WERI-Rb-1 (cell line): ENCODE results near the gene CAMTA1.

Source experiments
- DNase-seq: peaks from one replicate; pipeline ENCODE4 v3.0.0-alpha.2; 2020
- H3K27ac ChIP-seq: fragments of 250-450 bp; sonication (Bioruptor Pico); 2 replicates; pipeline ENCODE4 v1.5.1; 2020; ENCODE audit warnings: mild to moderate bottlenecking, moderate library complexity
- H3K27me3 ChIP-seq: fragments of 250-450 bp; sonication (Bioruptor Pico); 2 replicates; pipeline ENCODE4 v1.5.1; 2021; ENCODE audit warnings: mild to moderate bottlenecking, low read depth, moderate library complexity; ENCODE audit not compliant: insufficient read depth, severe bottlenecking
- H3K36me3 ChIP-seq: fragments of 250-450 bp; sonication (Bioruptor Pico); 2 replicates; pipeline ENCODE4 v1.5.1; 2020; ENCODE audit warnings: mild to moderate bottlenecking, moderate library complexity
- H3K4me3 ChIP-seq: 2 replicates; pipeline ENCODE4 v1.5.1; 2011; ENCODE audit warnings: low read depth, mild to moderate bottlenecking, control low read depth, low read length
- H3K9me3 ChIP-seq: fragments of 250-450 bp; sonication (Bioruptor Pico); 2 replicates; pipeline ENCODE4 v1.5.1; 2021; ENCODE audit warnings: mild to moderate bottlenecking, moderate library complexity; ENCODE audit not compliant: severe bottlenecking
- CTCF ChIP-seq: IDR thresholded peaks from 2 replicates; pipeline ENCODE4 v1.5.1; 2011; ENCODE audit warnings: low read depth, mild to moderate bottlenecking, control low read depth, inconsistent platforms, low read length

CAMTA1 gene

GRCh38 chr1:7422081-7422480 lies 636.8 kb downstream of the CAMTA1 start:
- no peak for TF ChIP-seq CTCF
- Histone ChIP-seq H3K4me3 (no peak overlapping the region), H3K36me3 (no peaks in the 10 kb centered on the region), H3K27me3 (no peaks in the 10 kb centered on the region), H3K9me3 (no peaks in the 10 kb centered on the region), H3K27ac (no peak overlapping the region)
- no peak for DNase-seq

GRCh38 chr1:7422561-7422960 lies 637.3 kb downstream of the CAMTA1 start:
- no peaks in the 10 kb centered on the region for H3K9me3 ChIP-seq
- TF ChIP-seq CTCF: no peak
- H3K36me3 ChIP-seq: no peaks in the 10 kb centered on the region
- DNase-seq: peak; percentile 4
- no peaks in the 10 kb centered on the region for H3K27me3 ChIP-seq
- no peak overlapping the region for H3K27ac ChIP-seq
- H3K4me3 ChIP-seq: no peak overlapping the region

- TF ChIP-seq CTCF: no peak
- no peak overlapping the region for H3K27ac ChIP-seq
Observed at GRCh38 chr1:7422966-7423365, 637.7 kb downstream of the CAMTA1 start.

GRCh38 chr1:7424352-7424890 lies 639.2 kb downstream of the CAMTA1 start:
- no peak overlapping the region for H3K4me3 ChIP-seq
- no peaks in the 10 kb centered on the region for H3K27me3 ChIP-seq
- no peak overlapping the region for H3K27ac ChIP-seq
- TF ChIP-seq CTCF: no peak
- no peak for DNase-seq
- H3K36me3 ChIP-seq: no peaks in the 10 kb centered on the region
- no peaks in the 10 kb centered on the region for H3K9me3 ChIP-seq

More at GRCh38 chr1:7422966-7423365, 637.7 kb downstream of the CAMTA1 start:
- Histone ChIP-seq H3K4me3 (no peak overlapping the region), H3K36me3 (no peaks in the 10 kb centered on the region), H3K27me3 (no peaks in the 10 kb centered on the region), H3K9me3 (no peaks in the 10 kb centered on the region)
- no peak for DNase-seq

- Histone ChIP-seq H3K9me3 (no peaks in the 10 kb centered on the region), H3K4me3 (no peak overlapping the region), H3K36me3 (no peaks in the 10 kb centered on the region), H3K27me3 (no peaks in the 10 kb centered on the region), H3K27ac (no peak overlapping the region)
- DNase-seq: no peak
- no peak for TF ChIP-seq CTCF
Observed at GRCh38 chr1:7425229-7425628, 640.0 kb downstream of the CAMTA1 start.

GRCh38 chr1:7425771-7426170 lies 640.5 kb downstream of the CAMTA1 start:
- Histone ChIP-seq H3K4me3 (no peak overlapping the region), H3K9me3 (no peaks in the 10 kb centered on the region), H3K36me3 (no peaks in the 10 kb centered on the region), H3K27ac (no peak overlapping the region), H3K27me3 (no peaks in the 10 kb centered on the region)
- no peak for TF ChIP-seq CTCF
- no peak for DNase-seq
